Thyroid gland (tissue), 4 donors: ENCODE measurements around the gene WSCD2. TPM values are rescaled to one million over a fixed set of nuclear protein-coding genes. Genes with fewer than 3 reads are reported as not detected.
"Not testable (repeated sequence)": the region's sequence is repeated elsewhere in the genome, so short reads cannot be mapped to it uniquely, and the experiment has no call there.

Experiments used
- DNase-seq, 2 donors: peaks; one replicate each; pipeline ENCODE4 v3.0.0-alpha.2; 2019
- H3K27ac ChIP-seq, 3 donors: fragments of 200-600 bp; sonication (generic); 1 replicate in 2 of 3; 2 replicates in 1 of 3; pipeline ENCODE4 v1.5.1; 2016 to 2019; ENCODE audit warnings: mild to moderate bottlenecking in 1 of 3, moderate library complexity in 1 of 3
- H3K27me3 ChIP-seq: fragments of 200-600 bp; sonication (generic); one replicate; pipeline ENCODE4 v1.5.1; 2019
- H3K36me3 ChIP-seq, 2 donors: fragments of 200-600 bp; sonication (generic); one replicate each; pipeline ENCODE4 v1.5.1; 2016 to 2019
- H3K4me1 ChIP-seq, 2 donors: fragments of 200-600 bp; sonication (generic); one replicate each; pipeline ENCODE4 v1.5.1; 2017 to 2019
- H3K4me3 ChIP-seq, 3 donors: fragments of 200-600 bp; sonication (generic); replicated peaks in 1 of 3; 1 replicate in 2 of 3; 2 replicates in 1 of 3; pipeline ENCODE4 v1.5.1; 2016; ENCODE audit warnings: mild to moderate bottlenecking in 1 of 3
- H3K9me3 ChIP-seq: fragments of 200-600 bp; sonication (generic); one replicate; pipeline ENCODE4 v1.5.1; 2017
- POLR2A ChIP-seq, 2 donors: fragments of 450-650 bp; IDR thresholded peaks; one replicate each; pipeline ENCODE4 v1.6.1; 2017; ENCODE audit warnings: antibody characterized with exemption in 2 of 2, mild to moderate bottlenecking in 2 of 2, moderate library complexity in 1 of 2
- WGBS, 2 donors: methylation state at CpG; one replicate each; pipeline ENCODE4 v1.1.5; 2017; 5-methylcytosine and 5-hydroxymethylcytosine counted together
- intact Hi-C: fragments of 100-400 bp; cut with DNase I; formaldehyde crosslinking; loops from one replicate; pipeline ENCODE4 v1.15.1; 2023
- total RNA-seq, 4 donors: library from RNA; depleted of rRNA; stranded (reverse); fragments of >200 nt; gene quantifications; one replicate each; pipeline ENCODE4 v1.2.3, GENCODE V29; 2016
- TF ChIP-seq, protein P1 (sequence below), 6 experiments: fragments of 200-600 bp in 3 of 6; fragments of 450-650 bp in 3 of 6; sonication (generic) in 3 of 6; IDR thresholded peaks; one replicate each; pipeline ENCODE4 v1.5.1; 2016 to 2019; ENCODE audit warnings: antibody characterized with exemption in 6 of 6, mild to moderate bottlenecking in 2 of 6, inconsistent platforms in 1 of 6, moderate library complexity in 1 of 6

Gene WSCD2
- total RNA-seq, 4 donors from 2014 or later = 35.5 to 117 (median 81.4) TPM

- DNase-seq = no peak
- H3K27ac ChIP-seq = no peak overlapping the region
- no peaks in the 10 kb centered on the region for H3K36me3 ChIP-seq
- 53 to 69% methylated on average over 2 of the region's 2 CpGs for WGBS, 2 donors
- intact Hi-C loops = loop anchor here (10.0 kb wide), 1 partner anchor 254 kb away; no protein-coding TSS in a partner anchor
- TF ChIP-seq, protein P1, sequence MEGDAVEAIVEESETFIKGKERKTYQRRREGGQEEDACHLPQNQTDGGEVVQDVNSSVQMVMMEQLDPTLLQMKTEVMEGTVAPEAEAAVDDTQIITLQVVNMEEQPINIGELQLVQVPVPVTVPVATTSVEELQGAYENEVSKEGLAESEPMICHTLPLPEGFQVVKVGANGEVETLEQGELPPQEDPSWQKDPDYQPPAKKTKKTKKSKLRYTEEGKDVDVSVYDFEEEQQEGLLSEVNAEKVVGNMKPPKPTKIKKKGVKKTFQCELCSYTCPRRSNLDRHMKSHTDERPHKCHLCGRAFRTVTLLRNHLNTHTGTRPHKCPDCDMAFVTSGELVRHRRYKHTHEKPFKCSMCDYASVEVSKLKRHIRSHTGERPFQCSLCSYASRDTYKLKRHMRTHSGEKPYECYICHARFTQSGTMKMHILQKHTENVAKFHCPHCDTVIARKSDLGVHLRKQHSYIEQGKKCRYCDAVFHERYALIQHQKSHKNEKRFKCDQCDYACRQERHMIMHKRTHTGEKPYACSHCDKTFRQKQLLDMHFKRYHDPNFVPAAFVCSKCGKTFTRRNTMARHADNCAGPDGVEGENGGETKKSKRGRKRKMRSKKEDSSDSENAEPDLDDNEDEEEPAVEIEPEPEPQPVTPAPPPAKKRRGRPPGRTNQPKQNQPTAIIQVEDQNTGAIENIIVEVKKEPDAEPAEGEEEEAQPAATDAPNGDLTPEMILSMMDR (IDR thresholded peaks at IDR 0.05) = no peak
- no peak for TF ChIP-seq POLR2A (IDR thresholded peaks at IDR 0.05)
- no peaks in the 10 kb centered on the region for H3K9me3 ChIP-seq
- no peaks in the 10 kb centered on the region for H3K27me3 ChIP-seq
- no peaks in the 10 kb centered on the region for H3K4me1 ChIP-seq
- no peak overlapping the region for H3K4me3 ChIP-seq
These were observed 82.1 kb downstream of the WSCD2 start for GRCh38 chr12:108211157-108211556.

GRCh38 chr12:108213871-108214445, 84.9 kb downstream of the WSCD2 start:
- WGBS, 2 donors = 81 to 91% methylated on average over 6 of the region's 6 CpGs
- TF ChIP-seq POLR2A (IDR thresholded peaks at IDR 0.05) = no peak
- TF ChIP-seq, protein P1 (IDR thresholded peaks at IDR 0.05) = no peak

GRCh38 chr12:108214486-108214885, 85.4 kb downstream of the WSCD2 start:
- no peaks in the 10 kb centered on the region for H3K27me3 ChIP-seq
- H3K9me3 ChIP-seq = no peaks in the 10 kb centered on the region
- no peak overlapping the region for H3K27ac ChIP-seq
- WGBS, 2 donors = 47 to 61% methylated on average over 4 of the region's 4 CpGs
- intact Hi-C loops = loop anchor here (10.0 kb wide), 1 partner anchor 250 kb away; no protein-coding TSS in a partner anchor
- TF ChIP-seq, protein P1 (IDR thresholded peaks at IDR 0.05) = no peak
- TF ChIP-seq POLR2A (IDR thresholded peaks at IDR 0.05) = no peak
- no peaks in the 10 kb centered on the region for H3K4me1 ChIP-seq
- no peak overlapping the region for H3K4me3 ChIP-seq
- no peaks in the 10 kb centered on the region for H3K36me3 ChIP-seq
- DNase-seq = peak in 1 of 2 donors; percentile 46

More at GRCh38 chr12:108213871-108214445, 84.9 kb downstream of the WSCD2 start:
- DNase-seq = no peak
- no peak overlapping the region for H3K4me3 ChIP-seq
- no peak overlapping the region for H3K27ac ChIP-seq
- no peaks in the 10 kb centered on the region for H3K36me3 ChIP-seq
- no peaks in the 10 kb centered on the region for H3K27me3 ChIP-seq
- no peaks in the 10 kb centered on the region for H3K4me1 ChIP-seq
- intact Hi-C loops = loop anchor here (10.0 kb wide), 1 partner anchor 251 kb away; no protein-coding TSS in a partner anchor
- H3K9me3 ChIP-seq = no peaks in the 10 kb centered on the region

DNA sequence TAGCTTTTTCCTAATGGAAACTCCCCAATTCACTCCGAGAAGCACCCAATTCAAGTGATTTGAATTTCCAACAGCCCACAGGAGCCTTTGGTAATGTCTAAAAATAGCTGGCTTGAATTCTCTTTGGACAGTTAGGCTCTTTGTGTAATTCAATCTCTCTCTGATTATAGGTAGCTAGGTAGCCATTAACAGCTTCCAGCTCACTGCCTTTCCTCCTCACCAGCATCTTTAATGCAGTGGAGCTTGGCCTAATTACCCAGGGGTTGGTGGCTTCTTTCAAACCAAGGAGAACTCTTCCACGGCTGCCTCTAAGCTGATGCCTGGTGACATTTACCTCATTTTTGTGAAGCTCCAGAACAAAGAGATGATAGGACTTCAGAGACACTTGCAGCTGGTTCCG, 86.4 kb downstream of the WSCD2 start:
- H3K4me1 ChIP-seq = no peaks in the 10 kb centered on the region
- no peaks in the 10 kb centered on the region for H3K9me3 ChIP-seq
- DNase-seq = no peak
- H3K27ac ChIP-seq = no peak overlapping the region
- intact Hi-C loops = loop anchor here (10.0 kb wide), 1 partner anchor 249 kb away; no protein-coding TSS in a partner anchor
- no peaks in the 10 kb centered on the region for H3K36me3 ChIP-seq
- WGBS, 2 donors = 63 to 95% methylated on average over 3 of the region's 3 CpGs
- TF ChIP-seq, protein P1 (IDR thresholded peaks at IDR 0.05) = no peak
- TF ChIP-seq POLR2A (IDR thresholded peaks at IDR 0.05) = no peak
- no peaks in the 10 kb centered on the region for H3K27me3 ChIP-seq
- no peak overlapping the region for H3K4me3 ChIP-seq

- intact Hi-C loops = loop anchor here (10.0 kb wide), 1 partner anchor 246 kb away; no protein-coding TSS in a partner anchor
- Histone ChIP-seq H3K4me1 (no peaks in the 10 kb centered on the region), H3K36me3 (no peaks in the 10 kb centered on the region), H3K27ac (no peak overlapping the region), H3K4me3 (no peak overlapping the region), H3K9me3 (no peaks in the 10 kb centered on the region), H3K27me3 (no peaks in the 10 kb centered on the region)
- DNase-seq = no peak
- TF ChIP-seq POLR2A (IDR thresholded peaks at IDR 0.05) = no peak
- TF ChIP-seq, protein P1 (IDR thresholded peaks at IDR 0.05) = no peak
- 57 to 67% methylated on average over 3 of the region's 3 CpGs for WGBS, 2 donors
These were observed 89.8 kb downstream of the WSCD2 start for GRCh38 chr12:108218921-108219320.

- DNase-seq, H3K4me3 ChIP-seq, H3K27ac ChIP-seq, intact Hi-C loops, H3K27me3 ChIP-seq, H3K36me3 ChIP-seq, H3K4me1 ChIP-seq, H3K9me3 ChIP-seq: not testable (repeated sequence)
- WGBS, 2 donors = 38 to 63% methylated on average over 2 of the region's 2 CpGs
These were observed 96.0 kb downstream of the WSCD2 start for GRCh38 chr12:108225101-108225500.
